Uterus (tissue), 2 donors: Measurements from ENCODE around the gene NEMF.

Experiments used
- POLR2A ChIP-seq, 2 donors: fragments of 450-650 bp; IDR thresholded peaks; one replicate each; pipeline ENCODE4 v1.6.1; 2016; ENCODE audit warnings: antibody characterized with exemption in 2 of 2, mild to moderate bottlenecking in 1 of 2, moderate library complexity in 1 of 2
- TF ChIP-seq, protein P1 (sequence below), 4 experiments: fragments of 200-600 bp in 2 of 4; fragments of 450-650 bp in 2 of 4; sonication (generic) in 2 of 4; IDR thresholded peaks; one replicate each; pipeline ENCODE4 v1.5.1; 2016 to 2019; ENCODE audit warnings: antibody characterized with exemption in 4 of 4, mild to moderate bottlenecking in 2 of 4, moderate library complexity in 1 of 4

DNA sequence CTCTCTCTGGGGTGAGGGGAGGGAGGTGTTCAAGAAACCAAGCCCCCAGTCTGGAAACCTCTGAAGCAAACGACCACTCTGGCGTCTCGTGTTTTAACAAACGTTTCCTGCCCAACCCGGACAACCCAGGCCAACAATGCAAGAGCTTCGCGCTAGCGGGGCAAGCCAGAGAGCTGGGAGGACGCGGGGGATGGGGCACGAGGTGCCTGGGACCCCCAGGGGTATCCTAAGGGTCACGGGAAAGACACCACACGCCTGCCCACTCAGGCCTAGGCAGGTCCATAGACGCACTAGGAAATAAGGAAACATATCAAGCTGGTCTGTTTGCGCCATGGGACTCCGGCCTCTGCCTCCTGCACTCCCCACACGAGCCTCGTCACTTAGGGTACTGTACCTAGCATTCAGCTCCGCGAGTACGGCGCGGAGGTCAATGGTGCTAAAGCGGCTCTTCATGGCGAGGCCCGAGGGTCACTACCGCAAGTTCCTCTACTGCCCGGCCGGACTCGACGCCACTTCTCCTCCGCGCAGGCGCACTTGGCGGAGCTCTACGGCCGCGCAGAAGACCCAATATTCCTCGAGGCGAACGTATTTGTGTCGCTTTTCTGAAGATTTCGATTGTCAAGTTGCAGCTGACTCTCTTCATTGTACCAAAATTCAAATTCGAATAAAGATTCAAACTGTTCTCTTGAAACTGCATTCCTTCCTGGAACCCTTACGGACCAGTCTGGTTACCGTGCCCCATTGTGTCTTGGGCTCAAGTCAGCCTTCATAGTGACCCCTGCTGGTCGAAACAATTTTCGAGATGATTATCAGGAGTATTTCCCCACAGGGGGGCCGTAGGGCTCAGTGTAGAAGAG, at the start of gene NEMF:
- TF ChIP-seq, protein P1, sequence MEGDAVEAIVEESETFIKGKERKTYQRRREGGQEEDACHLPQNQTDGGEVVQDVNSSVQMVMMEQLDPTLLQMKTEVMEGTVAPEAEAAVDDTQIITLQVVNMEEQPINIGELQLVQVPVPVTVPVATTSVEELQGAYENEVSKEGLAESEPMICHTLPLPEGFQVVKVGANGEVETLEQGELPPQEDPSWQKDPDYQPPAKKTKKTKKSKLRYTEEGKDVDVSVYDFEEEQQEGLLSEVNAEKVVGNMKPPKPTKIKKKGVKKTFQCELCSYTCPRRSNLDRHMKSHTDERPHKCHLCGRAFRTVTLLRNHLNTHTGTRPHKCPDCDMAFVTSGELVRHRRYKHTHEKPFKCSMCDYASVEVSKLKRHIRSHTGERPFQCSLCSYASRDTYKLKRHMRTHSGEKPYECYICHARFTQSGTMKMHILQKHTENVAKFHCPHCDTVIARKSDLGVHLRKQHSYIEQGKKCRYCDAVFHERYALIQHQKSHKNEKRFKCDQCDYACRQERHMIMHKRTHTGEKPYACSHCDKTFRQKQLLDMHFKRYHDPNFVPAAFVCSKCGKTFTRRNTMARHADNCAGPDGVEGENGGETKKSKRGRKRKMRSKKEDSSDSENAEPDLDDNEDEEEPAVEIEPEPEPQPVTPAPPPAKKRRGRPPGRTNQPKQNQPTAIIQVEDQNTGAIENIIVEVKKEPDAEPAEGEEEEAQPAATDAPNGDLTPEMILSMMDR (IDR thresholded peaks at IDR 0.05) = peak; percentile 69 to 87 (median 82)
- peak; percentile 24 to 49 for TF ChIP-seq POLR2A (IDR thresholded peaks at IDR 0.05)
